GM13977 (cell line): ENCODE results near the gene INKA2.

Experiments
- DNase-seq: peaks from one replicate; pipeline ENCODE4 v3.0.0; 2012; ENCODE audit warnings: low spot score
- CTCF ChIP-seq: IDR thresholded peaks from 2 replicates; pipeline ENCODE4 v1.5.1; 2012; ENCODE audit warnings: mild to moderate bottlenecking, control low read depth; ENCODE audit not compliant: insufficient read depth; ENCODE audit errors: extremely low read depth, missing control alignments
- in situ Hi-C: fragments of 300-500 bp; cut with MboI; formaldehyde crosslinking; loops from one replicate; pipeline ENCODE4 v1.12.0; 2022; ENCODE audit warnings: low sequenced_read_pairs, low pct_unique_long_range_greater_than_20kb, mixed read lengths, inconsistent platforms; ENCODE audit not compliant: unreplicated experiment

INKA2 gene

GRCh38 chr1:111725192-111725591 lies 14.0 kb downstream of the INKA2 start:
- in situ Hi-C loops = no loop called here
- DNase-seq = no peak
- no peak for TF ChIP-seq CTCF

- TF ChIP-seq CTCF = no peak
- in situ Hi-C loops = no loop called here
Measured at GRCh38 chr1:111723871-111724270, 15.3 kb downstream of the INKA2 start.

GRCh38 chr1:111723091-111723806 lies 15.9 kb downstream of the INKA2 start:
- no peak for DNase-seq
- no peak for TF ChIP-seq CTCF
- in situ Hi-C loops = no loop called here

More at GRCh38 chr1:111723871-111724270, 15.3 kb downstream of the INKA2 start:
- no peak for DNase-seq

- in situ Hi-C loops = no loop called here
- DNase-seq = no peak
- no peak for TF ChIP-seq CTCF
Measured at GRCh38 chr1:111720977-111721786, 18.0 kb downstream of the INKA2 start.

GRCh38 chr1:111720274-111720976 lies 18.8 kb downstream of the INKA2 start:
- no peak for DNase-seq
- no peak for TF ChIP-seq CTCF
- in situ Hi-C loops = no loop called here

GRCh38 chr1:111719674-111720132 lies 19.5 kb downstream of the INKA2 start:
- TF ChIP-seq CTCF = no peak
- in situ Hi-C loops = loop anchor here (5.0 kb wide), 1 partner anchor 33 kb away; no protein-coding TSS in a partner anchor
- no peak for DNase-seq
